ENCODE measurements around the gene ANKRD45. TPM values are rescaled to one million over a fixed set of nuclear protein-coding genes. Genes with fewer than 3 reads are reported as not detected.

Gene ANKRD45
- total and polyA plus RNA-seq, 2 of the 8 experiments (the other 6 are each of a cell fraction or from before 2014, with no cell fraction given): 0.41 to 2.8 TPM

DNA sequence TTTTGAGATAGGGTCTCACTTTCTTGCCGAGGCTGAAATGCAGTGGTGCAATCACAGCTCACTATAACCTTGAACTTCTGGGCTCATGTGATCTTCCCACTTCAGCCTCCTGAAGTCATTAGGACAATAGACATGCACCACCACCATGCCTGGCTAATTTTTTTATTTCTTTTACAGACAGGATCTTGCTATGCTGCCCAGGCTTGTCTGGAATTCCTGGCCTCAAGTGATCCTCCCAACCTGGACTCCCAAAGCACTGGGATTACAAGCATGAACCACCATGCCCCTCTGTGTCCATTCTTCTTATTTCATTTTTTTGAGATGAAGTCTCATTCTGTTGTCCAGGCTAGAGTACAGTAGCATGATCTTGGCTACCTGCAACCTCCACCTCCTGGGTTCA, 33.1 kb upstream of the ANKRD45 start (continued):
- TF ChIP-seq, protein P1, sequence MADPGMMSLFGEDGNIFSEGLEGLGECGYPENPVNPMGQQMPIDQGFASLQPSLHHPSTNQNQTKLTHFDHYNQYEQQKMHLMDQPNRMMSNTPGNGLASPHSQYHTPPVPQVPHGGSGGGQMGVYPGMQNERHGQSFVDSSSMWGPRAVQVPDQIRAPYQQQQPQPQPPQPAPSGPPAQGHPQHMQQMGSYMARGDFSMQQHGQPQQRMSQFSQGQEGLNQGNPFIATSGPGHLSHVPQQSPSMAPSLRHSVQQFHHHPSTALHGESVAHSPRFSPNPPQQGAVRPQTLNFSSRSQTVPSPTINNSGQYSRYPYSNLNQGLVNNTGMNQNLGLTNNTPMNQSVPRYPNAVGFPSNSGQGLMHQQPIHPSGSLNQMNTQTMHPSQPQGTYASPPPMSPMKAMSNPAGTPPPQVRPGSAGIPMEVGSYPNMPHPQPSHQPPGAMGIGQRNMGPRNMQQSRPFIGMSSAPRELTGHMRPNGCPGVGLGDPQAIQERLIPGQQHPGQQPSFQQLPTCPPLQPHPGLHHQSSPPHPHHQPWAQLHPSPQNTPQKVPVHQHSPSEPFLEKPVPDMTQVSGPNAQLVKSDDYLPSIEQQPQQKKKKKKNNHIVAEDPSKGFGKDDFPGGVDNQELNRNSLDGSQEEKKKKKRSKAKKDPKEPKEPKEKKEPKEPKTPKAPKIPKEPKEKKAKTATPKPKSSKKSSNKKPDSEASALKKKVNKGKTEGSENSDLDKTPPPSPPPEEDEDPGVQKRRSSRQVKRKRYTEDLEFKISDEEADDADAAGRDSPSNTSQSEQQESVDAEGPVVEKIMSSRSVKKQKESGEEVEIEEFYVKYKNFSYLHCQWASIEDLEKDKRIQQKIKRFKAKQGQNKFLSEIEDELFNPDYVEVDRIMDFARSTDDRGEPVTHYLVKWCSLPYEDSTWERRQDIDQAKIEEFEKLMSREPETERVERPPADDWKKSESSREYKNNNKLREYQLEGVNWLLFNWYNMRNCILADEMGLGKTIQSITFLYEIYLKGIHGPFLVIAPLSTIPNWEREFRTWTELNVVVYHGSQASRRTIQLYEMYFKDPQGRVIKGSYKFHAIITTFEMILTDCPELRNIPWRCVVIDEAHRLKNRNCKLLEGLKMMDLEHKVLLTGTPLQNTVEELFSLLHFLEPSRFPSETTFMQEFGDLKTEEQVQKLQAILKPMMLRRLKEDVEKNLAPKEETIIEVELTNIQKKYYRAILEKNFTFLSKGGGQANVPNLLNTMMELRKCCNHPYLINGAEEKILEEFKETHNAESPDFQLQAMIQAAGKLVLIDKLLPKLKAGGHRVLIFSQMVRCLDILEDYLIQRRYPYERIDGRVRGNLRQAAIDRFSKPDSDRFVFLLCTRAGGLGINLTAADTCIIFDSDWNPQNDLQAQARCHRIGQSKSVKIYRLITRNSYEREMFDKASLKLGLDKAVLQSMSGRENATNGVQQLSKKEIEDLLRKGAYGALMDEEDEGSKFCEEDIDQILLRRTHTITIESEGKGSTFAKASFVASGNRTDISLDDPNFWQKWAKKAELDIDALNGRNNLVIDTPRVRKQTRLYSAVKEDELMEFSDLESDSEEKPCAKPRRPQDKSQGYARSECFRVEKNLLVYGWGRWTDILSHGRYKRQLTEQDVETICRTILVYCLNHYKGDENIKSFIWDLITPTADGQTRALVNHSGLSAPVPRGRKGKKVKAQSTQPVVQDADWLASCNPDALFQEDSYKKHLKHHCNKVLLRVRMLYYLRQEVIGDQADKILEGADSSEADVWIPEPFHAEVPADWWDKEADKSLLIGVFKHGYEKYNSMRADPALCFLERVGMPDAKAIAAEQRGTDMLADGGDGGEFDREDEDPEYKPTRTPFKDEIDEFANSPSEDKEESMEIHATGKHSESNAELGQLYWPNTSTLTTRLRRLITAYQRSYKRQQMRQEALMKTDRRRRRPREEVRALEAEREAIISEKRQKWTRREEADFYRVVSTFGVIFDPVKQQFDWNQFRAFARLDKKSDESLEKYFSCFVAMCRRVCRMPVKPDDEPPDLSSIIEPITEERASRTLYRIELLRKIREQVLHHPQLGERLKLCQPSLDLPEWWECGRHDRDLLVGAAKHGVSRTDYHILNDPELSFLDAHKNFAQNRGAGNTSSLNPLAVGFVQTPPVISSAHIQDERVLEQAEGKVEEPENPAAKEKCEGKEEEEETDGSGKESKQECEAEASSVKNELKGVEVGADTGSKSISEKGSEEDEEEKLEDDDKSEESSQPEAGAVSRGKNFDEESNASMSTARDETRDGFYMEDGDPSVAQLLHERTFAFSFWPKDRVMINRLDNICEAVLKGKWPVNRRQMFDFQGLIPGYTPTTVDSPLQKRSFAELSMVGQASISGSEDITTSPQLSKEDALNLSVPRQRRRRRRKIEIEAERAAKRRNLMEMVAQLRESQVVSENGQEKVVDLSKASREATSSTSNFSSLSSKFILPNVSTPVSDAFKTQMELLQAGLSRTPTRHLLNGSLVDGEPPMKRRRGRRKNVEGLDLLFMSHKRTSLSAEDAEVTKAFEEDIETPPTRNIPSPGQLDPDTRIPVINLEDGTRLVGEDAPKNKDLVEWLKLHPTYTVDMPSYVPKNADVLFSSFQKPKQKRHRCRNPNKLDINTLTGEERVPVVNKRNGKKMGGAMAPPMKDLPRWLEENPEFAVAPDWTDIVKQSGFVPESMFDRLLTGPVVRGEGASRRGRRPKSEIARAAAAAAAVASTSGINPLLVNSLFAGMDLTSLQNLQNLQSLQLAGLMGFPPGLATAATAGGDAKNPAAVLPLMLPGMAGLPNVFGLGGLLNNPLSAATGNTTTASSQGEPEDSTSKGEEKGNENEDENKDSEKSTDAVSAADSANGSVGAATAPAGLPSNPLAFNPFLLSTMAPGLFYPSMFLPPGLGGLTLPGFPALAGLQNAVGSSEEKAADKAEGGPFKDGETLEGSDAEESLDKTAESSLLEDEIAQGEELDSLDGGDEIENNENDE (IDR thresholded peaks at IDR 0.05; ENCODE audit: insufficient replicate concordance, low read length): no peak
- no peak for TF ChIP-seq TAF1 (IDR thresholded peaks at IDR 0.05; ENCODE audit: low read depth, low read length)
- no peak for TF ChIP-seq HDAC2 (IDR thresholded peaks at IDR 0.05; ENCODE audit: borderline replicate concordance in 1 of 2, low read depth in 2 of 2, low read length in 2 of 2)
- TF ChIP-seq CREB1 (IDR thresholded peaks at IDR 0.05): no peak
- TF ChIP-seq BCL11A (IDR thresholded peaks at IDR 0.05; ENCODE audit: low read depth in 2 of 2, low read length in 2 of 2): no peak
- no peak for TF ChIP-seq HDAC6 (IDR thresholded peaks at IDR 0.05; ENCODE audit: low read depth, low read length)
- TF ChIP-seq, protein P2, sequence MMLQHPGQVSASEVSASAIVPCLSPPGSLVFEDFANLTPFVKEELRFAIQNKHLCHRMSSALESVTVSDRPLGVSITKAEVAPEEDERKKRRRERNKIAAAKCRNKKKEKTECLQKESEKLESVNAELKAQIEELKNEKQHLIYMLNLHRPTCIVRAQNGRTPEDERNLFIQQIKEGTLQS (IDR thresholded peaks at IDR 0.05; ENCODE audit: insufficient read depth, low read depth, low read length): no peak
- no peak for TF ChIP-seq TEAD4 (IDR thresholded peaks at IDR 0.05; ENCODE audit: low read depth, low read length)
- TF ChIP-seq NRF1 (IDR thresholded peaks at IDR 0.05; ENCODE audit: low read depth, low read length): no peak
- no peak for TF ChIP-seq CEBPB (IDR thresholded peaks at IDR 0.05; ENCODE audit: low read depth, low read length)
- TF ChIP-seq SP1 (IDR thresholded peaks at IDR 0.05; ENCODE audit: low read depth, low read length): no peak
